Germinal center (tissue), 1 donor: Measurements from ENCODE around the gene HIRIP3.
"Not testable (repeated sequence)": the region's sequence is repeated elsewhere in the genome, so short reads cannot be mapped to it uniquely, and the experiment has no call there.

ENCODE experiments used
- DNase-seq: peaks from one replicate; pipeline ENCODE4 v3.0.0; 2012; ENCODE audit warnings: mixed read lengths, low spot score

The HIRIP3 gene

DNA sequence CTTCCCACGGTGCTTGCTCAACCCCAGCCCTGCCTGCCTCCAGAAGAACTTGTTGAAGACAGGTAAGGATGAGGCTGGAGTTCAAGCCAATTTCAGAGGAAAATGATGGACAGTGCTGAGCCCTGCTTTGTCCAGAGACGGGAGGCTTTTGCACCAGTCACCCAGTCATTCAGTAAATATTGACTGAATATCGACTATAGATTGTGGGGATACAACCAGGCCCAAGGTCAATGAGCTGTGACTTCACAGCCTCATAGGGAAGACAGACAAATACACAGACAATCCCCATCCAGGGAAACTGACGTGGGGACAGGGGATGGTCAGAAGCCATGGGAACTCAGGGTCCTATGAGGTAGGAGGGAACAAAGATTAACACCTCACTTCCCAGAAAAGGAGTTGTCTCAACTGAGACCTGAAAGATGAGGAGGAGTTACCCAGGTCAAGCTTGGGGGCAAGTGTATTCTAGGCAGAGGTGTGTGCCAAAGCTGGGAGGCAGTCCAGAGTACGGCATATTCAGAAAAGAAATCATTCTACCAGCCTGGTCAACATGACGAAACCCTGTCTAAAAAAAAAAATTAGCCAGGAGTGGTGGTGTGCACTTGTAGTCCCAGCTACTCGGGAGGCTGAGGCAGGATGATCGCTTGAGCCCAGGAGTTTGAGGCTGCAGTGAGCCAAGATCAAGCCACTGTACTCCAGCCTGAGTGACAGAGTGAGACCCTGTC lies 21.3 kb upstream of the HIRIP3 start:
- no peak for DNase-seq

GRCh38 chr16:30015450-30015849 lies 20.0 kb upstream of the HIRIP3 start:
- not testable (repeated sequence) for DNase-seq

GRCh38 chr16:30012598-30012997 lies 17.2 kb upstream of the HIRIP3 start:
- not testable (repeated sequence) for DNase-seq

DNA sequence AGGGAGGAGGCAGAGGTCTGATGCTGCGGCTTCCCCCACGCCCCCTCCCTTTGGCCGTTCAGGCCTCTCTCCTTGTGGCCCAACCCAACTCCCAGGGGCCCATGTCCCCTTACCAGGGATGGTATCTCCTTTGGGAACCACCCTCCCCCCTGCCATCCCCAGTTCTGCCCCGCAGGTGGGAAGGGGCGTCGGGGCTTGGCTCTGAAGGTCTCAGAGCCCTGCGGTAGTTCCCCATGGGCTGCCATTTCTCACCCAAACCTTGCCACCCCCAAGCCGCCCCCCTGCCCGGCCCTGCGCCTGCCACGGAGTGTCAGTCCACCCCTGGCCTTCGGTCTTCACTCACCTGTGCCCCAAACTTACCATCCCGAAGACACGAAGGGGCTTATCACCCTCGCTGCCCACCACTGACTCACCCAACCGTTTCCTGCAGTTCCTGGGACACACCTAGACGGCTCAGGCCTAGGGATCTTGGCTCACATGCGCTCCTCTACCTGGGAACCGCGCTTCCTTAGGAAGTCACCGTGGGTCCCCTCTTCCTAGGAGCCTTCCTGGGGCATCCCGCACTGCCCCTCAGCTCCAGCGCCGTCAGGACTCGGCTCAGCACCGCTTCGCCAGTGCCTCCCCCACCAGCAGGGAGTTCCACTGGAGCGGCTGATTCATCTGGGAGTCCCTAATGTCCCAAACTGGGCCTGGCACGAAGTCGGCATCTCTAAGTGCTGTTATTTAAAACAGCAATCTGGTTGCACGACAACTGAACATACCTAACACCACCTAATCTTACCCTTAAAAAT lies 16.5 kb upstream of the HIRIP3 start:
- no peak for DNase-seq

DNA sequence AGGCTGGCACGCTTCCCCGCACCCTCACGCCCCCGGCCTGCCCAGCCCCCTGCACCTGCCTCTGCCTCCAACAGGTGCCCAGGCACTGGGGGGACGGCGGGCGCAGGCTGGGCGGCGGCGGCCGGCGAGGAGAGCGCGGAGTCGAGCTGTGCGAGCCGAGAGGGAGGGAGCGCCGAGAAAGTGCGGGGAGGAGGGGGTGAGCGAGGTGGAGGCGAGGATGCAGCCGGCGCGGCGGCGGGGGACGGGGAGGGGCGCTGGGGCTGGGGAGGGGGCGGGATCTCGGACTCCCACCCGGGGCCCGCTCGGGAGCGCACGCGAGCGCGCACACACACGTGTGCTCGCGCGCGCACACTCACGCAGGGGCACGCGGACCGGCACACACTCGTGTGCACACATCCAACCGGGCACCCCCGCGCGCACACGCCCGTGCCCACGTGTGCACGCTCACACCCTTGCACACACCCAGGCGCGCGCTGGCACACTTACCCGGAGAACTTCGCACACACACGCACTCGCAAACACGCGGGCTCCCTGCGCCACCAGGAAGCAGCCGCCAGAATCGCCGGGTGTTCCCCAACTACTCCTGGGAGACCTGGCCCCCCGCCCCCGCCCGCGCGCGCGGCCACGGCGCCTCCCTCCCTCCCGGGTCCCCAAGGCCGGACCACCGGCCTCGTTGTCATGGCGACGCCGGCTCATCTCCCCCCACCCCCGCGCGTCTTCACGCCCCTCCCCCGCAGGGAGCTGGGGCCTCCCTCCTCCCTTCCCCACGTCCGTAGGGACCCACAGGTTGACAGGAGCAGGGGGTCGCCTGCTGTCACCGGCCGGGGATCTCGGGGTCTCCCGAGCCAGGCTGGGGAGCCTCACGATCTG lies 15.7 kb upstream of the HIRIP3 start, which contains the start of gene DOC2A:
Gene DOC2A (minus strand): TSS at position 184 of the 870 bp plus-strand sequence. CDS start 805 bp downstream, outside the sequence.
- DNase-seq = no peak

DNA sequence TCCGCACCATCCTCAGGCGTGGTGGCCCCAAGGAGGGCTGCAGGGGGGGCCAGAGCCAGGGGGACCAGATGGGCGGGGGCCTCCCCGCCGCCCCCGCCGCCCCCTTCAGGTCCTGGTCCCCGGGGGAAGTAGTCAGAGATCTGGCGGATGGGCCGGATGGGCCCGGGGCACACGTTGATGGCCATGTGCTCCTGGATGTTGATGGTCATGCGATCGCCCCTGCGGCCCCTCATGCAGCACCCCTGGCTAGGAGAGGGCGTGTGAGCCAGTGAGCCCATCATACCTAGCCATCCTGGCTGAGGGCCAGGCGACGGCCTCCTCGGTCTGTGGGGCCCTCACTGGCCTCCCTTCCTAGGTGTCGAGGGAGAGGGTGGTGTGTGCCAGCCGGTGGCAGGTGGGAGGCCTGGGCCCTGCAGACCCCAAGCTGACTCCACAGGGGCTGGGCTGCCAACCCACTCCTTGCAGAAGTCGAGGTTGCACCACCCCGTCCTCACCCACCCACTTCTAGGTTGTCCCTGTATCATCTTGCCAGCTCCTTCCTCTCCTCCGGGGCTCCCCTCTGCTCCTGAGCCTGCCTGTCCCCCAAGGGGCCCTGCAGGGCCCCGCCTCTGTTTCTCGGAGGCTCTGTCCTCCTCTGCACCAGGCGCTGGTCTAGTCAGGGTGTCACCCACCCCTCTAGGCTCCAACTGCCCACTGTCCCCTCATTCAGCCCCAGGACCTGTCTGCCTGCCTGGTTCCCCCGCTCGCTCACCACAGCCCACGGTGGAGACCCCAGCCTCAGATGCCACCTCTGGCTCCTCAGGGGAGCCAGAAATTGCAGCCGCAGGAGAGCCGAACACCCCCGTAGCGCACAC lies 14.8 kb upstream of the HIRIP3 start:
- DNase-seq = no peak

DNA sequence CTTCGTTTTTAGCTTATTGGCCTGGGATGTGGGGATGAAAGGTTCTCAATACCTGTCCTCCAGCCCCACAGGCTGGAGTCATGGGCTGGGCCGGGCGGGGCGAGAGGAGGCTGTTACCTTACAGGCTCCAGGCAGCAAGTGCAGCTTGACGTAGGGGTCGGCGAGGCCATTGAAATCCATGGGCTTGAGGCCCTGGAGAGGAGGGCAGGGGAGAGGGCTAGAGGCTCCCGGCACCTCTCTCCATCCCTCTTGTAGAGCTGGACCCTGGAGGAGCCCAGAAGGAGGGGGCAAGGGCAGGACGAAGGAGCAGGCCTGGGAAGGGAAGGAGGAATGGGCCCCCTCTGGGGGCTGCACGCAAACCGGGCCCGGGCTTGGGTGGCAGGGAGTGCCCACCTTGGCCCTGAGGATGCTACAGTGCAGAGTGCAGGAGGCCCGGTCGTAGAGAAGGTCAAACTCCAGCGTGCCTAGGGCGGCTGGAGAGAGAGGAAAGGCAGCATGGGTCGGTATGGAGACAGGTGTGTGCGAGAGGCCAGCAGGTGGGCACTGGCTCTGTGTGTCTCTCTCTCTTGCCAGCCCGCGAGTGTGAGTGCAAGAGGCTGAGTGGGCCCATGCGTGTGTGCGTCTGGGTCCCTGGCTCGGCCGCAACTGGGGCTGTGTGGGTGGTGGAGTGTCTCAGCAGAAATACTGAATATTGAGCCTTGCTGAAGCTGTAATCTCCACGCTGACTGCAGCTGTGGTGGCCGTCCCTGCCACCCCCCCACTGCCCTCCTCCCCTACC lies 13.9 kb upstream of the HIRIP3 start:
- no peak for DNase-seq

DNA sequence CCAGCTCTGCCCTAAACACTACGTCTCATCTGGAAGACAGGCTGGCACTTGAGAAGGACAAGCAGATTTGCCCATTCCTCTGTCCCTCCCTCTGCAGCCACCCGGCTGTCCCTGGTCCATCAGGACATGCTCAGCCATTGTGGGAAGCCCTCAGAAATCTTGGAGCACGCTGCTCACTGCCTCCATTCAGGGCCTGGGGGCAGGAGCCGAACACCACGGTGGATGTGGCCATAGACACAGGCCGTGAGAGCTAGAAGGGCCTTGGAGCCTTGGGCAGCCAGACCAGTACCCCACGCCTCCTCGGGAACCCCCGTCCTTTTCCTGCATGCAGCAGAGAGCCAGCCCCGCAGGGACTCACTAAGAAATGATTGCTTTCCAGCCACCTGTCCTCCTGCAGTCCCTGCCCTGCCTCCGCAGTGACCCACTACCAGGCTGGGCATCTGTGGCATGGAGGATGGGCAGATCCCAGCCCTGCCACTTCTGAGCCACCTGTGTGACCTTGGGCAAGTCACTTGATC lies 12.0 kb upstream of the HIRIP3 start:
- no peak for DNase-seq

GRCh38 chr16:30006659-30007377 lies 11.4 kb upstream of the HIRIP3 start:
- DNase-seq = no peak

DNA sequence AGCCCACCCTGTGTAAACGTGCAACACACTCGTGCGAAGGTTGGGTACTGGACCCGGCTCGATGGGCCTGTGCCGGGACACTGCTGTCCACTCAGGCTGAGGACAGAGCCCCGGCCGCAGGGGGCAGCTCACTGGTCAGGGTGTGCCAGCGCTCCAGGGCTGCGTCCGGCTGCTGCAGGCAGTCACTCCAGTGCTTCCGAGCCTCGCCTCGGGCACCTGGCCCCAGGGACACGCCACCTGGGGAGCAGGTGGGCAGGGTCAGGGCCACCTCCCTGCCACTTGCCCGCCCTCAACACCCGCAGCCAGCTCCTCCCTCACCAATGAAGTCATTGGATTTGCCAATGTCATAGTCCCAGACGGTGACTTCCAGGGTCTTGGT lies 10.7 kb upstream of the HIRIP3 start:
- DNase-seq = no peak

GRCh38 chr16:30005341-30006094 lies 10.1 kb upstream of the HIRIP3 start:
- DNase-seq = peak; percentile 78

DNA sequence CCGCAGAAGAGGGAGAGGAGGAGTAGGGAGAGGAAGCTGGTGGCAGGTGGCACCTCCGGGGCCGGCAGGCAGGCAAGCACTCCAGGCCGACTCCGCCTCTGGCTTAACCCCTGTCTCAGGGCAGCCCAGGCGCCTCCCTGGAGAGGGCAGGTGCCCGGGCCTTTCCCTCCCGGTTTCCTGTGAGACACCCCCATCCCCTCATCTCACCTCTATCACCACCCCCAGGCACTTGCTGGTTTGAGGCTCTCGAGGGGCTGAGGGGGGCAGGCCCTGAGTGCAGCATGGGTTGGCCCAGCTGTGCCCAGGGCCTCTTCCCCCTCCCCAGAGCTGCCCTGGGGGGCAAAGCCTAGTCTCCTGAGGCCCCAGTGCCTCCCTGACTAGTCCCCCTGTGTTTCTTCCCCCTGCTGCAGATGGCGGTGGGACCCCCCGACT lies 9.4 kb upstream of the HIRIP3 start:
- DNase-seq = peak; percentile 44

DNA sequence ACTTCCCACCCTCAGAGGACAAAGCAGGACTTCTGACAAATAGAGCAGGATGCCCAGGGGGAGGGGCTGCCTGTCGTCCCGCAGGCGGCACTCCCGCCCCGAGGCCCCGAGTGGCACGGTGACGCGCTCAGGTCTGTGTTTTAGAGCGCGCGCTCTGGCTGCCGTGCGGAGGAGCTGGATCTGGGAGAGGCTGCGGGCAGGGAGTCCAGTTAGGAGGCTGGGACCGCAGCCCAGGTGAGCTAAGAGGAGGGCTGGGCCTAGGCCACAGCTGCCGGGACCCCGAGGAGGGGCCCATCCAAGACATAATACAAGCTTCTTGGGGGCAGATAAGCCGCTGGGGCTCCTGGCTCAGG lies 9.0 kb upstream of the HIRIP3 start:
- no peak for DNase-seq

- no peak for DNase-seq
These were observed 8.4 kb upstream of the HIRIP3 start for GRCh38 chr16:30003670-30004423.

DNA sequence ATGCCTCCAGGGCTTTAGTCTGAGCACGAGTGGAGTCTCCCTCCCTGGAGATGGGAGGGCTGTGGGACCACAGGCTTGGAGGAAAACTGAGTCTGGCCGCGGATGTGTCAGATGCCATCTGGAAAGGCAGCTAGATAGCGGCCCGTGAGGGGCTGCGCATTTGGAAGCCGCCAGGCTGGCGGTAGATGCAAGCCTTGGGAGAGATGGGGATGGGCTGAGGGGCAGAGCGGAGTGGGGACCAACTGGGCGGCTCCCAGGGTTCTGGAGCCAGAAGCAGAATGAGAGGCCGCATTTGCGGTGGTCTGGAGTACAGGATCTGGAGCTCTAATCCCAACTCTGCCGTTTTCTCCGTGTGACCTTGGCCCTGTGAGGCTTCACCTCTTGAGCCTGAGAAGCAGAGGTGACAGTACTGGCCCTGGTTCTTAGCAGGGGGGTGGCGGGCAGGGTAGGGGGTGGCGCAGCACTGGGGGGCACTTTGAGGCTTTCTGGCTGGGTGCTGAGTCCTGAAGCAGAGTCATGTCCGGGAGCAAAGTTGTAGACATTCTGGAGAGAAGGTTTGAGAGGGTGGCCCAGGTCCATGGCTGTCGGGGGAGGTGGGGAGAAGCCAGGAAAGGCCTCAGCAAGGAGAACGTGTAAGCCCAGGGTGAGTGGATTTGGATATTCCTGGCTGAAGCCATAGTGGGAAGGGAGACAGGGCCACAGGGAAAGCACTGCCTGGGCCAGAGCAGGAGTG lies 7.4 kb upstream of the HIRIP3 start:
- no peak for DNase-seq

GRCh38 chr16:30000735-30001631 lies 5.6 kb upstream of the HIRIP3 start:
- DNase-seq = no peak

DNA sequence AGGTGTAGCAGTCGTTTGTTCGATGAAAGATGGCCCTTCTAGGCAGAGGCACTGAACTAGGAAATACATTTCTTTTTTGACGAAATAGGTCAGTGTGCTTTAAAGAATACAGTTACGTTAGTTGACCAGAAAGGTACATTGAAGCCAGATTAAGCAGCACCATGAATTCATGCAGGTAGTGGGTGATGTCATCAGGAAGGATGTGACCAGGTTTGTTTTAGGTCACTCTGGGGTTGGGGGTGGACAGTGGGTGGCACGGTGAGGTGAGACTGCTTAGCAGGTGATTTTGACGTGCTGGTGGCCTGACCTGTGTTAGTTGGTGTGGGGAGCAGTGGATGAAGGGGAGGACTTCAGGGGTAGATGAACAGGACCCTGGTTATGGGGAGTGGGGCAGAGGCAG lies 4.2 kb upstream of the HIRIP3 start:
- DNase-seq = no peak
